Measurements from ENCODE around the gene MMP24. TPM values are rescaled to one million over a fixed set of nuclear protein-coding genes. Genes with fewer than 3 reads are reported as not detected.

Gene MMP24
- total and polyA plus RNA-seq, 2 of the 13 experiments (the other 11 are each of a cell fraction or from before 2014, with no cell fraction given) = 0.29 to 0.35 TPM

DNA sequence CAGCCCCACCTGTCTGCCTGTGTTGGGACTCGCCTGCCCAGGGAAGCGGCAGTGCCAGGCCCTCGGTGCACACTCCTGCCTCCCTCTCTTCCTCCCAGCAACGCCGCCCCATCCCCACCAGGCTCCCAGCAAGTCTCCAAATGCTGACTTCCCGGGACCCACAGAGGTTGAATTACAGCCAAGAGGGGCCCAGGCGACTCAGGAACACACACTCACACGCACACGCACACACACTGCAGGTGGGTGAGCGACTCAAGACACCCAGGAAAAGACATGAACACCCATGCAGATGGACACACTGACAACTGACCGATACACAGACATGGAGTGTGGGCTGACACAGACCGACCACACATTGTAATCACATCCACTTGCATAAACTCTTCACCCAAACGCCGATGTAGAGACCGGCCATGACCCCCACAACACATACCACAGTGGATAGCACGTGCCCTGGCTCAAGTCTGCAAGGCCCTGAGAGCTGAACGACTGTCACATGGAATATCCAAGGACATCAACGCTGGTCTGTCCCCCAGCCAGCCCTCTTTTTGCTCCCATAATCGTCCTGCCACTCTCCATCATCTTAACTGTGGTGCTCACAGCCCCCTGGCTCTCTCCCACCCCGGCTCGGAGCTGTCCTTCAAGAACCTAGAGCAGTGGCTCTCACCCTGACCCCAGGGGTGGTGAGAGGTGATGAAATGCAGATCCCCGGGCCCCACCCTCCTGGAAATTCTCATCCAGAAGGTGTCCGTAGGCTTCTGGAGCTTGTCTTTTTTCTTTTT, 66.2 kb downstream of the MMP24 start (continued):
- TF ChIP-seq, protein P1, sequence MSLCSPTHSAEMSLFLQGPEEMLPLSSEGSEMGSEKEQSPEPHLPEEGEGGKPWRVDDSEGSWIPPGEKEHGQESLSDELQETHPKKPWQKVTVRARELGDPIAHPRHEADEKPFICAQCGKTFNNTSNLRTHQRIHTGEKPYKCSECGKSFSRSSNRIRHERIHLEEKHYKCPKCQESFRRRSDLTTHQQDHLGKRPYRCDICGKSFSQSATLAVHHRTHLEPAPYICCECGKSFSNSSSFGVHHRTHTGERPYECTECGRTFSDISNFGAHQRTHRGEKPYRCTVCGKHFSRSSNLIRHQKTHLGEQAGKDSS (CRISPR knock-in tag; IDR thresholded peaks at IDR 0.05; ENCODE audit: borderline replicate concordance, low read depth) = no peak
- TF ChIP-seq ZNF615 (CRISPR knock-in tag; IDR thresholded peaks at IDR 0.05; ENCODE audit: borderline replicate concordance) (no peak), JARID2 (CRISPR knock-in tag; IDR thresholded peaks at IDR 0.05; ENCODE audit: insufficient replicate concordance) (no peak), RFXANK (CRISPR knock-in tag; IDR thresholded peaks at IDR 0.05) (no peak), TEAD2 (CRISPR knock-in tag; IDR thresholded peaks at IDR 0.05) (no peak), MAF1 (CRISPR knock-in tag; IDR thresholded peaks at IDR 0.05; ENCODE audit: borderline replicate concordance) (no peak), MLLT10 (CRISPR knock-in tag; IDR thresholded peaks at IDR 0.05) (no peak), MYC (CRISPR knock-in tag; IDR thresholded peaks at IDR 0.05; ENCODE audit: borderline replicate concordance) (0 out of 2 replicates have a peak, but pooled peaks have one; percentile 39), ZNF605 (CRISPR knock-in tag; IDR thresholded peaks at IDR 0.05) (peak; percentile 47; the same call in 1 of the 2 replicates), ZNF296 (CRISPR knock-in tag; conservative IDR thresholded peaks at IDR 0.05) (no peak), RARA (CRISPR knock-in tag; IDR thresholded peaks at IDR 0.05) (0 out of 2 replicates have a peak, but pooled peaks have one; percentile 17), NR2C2 (CRISPR knock-in tag; IDR thresholded peaks at IDR 0.05; ENCODE audit: borderline replicate concordance) (no peak), ARNT (IDR thresholded peaks at IDR 0.05) (no peak), ZBTB3 (CRISPR knock-in tag; IDR thresholded peaks at IDR 0.05; ENCODE audit: borderline replicate concordance, low read depth) (no peak)
- TF ChIP-seq, protein P2, sequence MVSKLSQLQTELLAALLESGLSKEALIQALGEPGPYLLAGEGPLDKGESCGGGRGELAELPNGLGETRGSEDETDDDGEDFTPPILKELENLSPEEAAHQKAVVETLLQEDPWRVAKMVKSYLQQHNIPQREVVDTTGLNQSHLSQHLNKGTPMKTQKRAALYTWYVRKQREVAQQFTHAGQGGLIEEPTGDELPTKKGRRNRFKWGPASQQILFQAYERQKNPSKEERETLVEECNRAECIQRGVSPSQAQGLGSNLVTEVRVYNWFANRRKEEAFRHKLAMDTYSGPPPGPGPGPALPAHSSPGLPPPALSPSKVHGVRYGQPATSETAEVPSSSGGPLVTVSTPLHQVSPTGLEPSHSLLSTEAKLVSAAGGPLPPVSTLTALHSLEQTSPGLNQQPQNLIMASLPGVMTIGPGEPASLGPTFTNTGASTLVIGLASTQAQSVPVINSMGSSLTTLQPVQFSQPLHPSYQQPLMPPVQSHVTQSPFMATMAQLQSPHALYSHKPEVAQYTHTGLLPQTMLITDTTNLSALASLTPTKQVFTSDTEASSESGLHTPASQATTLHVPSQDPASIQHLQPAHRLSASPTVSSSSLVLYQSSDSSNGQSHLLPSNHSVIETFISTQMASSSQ (IDR thresholded peaks at IDR 0.05; ENCODE audit: low read depth) = no peak
- TF ChIP-seq, protein P2 (CRISPR knock-in tag; IDR thresholded peaks at IDR 0.05; ENCODE audit: borderline replicate concordance) = no peak
- TF ChIP-seq, protein P3, sequence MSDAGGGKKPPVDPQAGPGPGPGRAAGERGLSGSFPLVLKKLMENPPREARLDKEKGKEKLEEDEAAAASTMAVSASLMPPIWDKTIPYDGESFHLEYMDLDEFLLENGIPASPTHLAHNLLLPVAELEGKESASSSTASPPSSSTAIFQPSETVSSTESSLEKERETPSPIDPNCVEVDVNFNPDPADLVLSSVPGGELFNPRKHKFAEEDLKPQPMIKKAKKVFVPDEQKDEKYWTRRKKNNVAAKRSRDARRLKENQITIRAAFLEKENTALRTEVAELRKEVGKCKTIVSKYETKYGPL (CRISPR knock-in tag; IDR thresholded peaks at IDR 0.05) = no peak

Data from HepG2 (cell line).